ENCODE results near the gene MCTP2.
"Not testable (repeated sequence)": the region's sequence is repeated elsewhere in the genome, so short reads cannot be mapped to it uniquely, and the experiment has no call there.

Gene MCTP2

GRCh38 chr15:94470492-94470891 is 239.1 kb downstream of the MCTP2 start:
- DNase-seq = no peak

DNA sequence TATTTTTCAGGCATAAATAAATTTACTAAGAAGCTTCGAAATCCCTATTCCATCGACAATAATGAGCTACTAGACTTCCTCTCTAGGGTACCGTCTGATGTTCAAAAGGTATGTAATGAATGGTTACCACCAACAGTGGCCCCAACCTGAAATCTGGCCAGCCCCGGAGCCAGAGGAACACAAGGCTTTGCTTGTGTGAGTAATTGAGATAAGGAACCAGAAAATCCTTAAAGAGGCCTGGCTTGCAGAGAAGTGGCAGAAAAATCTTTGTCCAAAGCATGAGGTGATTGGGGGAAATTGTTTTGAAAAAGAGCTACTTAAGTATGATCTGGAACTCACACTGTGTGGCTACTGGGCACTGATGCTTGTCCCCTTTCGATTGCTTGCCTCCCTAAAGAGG is 245.3 kb downstream of the MCTP2 start:
- DNase-seq = no peak

DNA sequence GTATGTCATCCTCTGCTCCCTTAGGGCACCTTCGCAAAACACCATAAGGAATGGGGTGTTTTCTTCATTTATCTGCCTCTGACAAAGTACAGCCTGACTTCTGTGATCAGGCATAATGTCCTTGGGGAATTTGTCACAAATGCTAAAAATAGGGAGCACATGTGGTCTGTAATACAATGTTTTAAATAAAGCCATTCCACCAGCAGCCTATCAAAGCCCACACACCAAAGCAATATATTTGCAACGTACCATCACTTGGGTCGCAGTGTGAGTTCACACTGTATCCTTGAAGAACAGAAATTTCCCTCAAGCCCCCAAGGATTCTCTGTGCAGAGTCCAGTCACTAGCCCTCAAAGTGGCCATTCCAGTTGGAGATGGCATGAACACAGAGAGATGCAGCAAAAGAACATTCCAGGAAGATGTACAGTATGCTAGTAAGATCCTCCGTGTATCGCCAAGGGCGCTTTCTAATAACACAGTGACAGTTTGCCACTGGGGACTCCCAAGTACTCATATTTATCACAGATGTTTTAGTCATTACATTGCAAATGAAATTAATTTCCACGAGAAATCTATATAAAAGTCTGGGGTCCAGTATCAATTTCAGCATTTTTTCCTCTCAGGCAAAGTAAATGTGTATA is 246.7 kb downstream of the MCTP2 start:
- DNase-seq = no peak

GRCh38 chr15:94478763-94479162 is 247.4 kb downstream of the MCTP2 start:
- no peak for DNase-seq

GRCh38 chr15:94480289-94480834 is 249.0 kb downstream of the MCTP2 start:
- no peak for DNase-seq

- DNase-seq = no peak
Observed at GRCh38 chr15:94485148-94485719, 253.9 kb downstream of the MCTP2 start.

- no peak for DNase-seq
Observed at GRCh38 chr15:94487635-94488034, 256.3 kb downstream of the MCTP2 start.

- no peak for DNase-seq
Observed at GRCh38 chr15:94493176-94493575, 261.8 kb downstream of the MCTP2 start.

DNA sequence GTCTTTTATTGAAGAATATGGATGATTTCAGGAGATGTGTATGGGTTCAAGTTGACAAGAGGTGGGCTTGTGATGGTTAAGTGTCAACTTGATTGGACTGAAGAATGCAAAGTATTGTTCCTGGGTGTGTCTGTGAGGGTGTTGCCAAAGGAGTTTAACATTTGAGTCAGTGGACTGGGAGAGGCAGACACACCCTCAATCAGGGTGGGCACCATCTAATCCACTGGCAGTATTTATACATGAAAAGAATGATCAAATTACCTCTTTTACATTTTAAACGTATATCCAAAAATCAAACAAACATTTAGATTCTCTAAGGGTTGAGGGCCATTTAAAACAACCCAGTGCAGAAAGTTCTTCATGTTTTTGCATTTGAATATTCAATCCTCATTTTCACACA is 262.2 kb downstream of the MCTP2 start:
- DNase-seq = not testable (repeated sequence)

DNA sequence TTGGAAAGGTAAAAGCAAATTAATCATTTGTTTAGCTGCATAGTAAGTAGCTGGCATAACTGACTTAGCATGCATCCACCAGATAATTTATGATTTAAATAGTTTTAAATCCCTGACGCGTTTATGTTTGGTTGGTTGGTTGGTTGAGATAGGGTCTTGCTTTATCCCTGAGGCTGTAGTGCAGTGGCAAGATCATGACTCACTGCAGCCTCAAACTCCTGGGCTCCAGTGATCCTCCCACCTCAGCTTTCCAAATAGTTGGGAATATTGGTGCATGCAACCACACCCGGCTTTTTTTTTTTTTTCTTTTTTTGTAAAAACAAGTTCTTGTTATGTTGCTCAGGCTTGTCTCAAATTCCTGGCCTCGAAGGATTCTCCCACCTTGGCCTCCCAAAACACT is 263.4 kb downstream of the MCTP2 start:
- DNase-seq = no peak

- no peak for DNase-seq
Observed at GRCh38 chr15:94503293-94503692, 271.9 kb downstream of the MCTP2 start.

GRCh38 chr15:94509259-94509658 is 277.9 kb downstream of the MCTP2 start:
- DNase-seq = no peak

GRCh38 chr15:94522125-94522524 is 290.8 kb downstream of the MCTP2 start:
- no peak for DNase-seq

- no peak for DNase-seq
Observed at GRCh38 chr15:94523873-94524272, 292.5 kb downstream of the MCTP2 start.

DNA sequence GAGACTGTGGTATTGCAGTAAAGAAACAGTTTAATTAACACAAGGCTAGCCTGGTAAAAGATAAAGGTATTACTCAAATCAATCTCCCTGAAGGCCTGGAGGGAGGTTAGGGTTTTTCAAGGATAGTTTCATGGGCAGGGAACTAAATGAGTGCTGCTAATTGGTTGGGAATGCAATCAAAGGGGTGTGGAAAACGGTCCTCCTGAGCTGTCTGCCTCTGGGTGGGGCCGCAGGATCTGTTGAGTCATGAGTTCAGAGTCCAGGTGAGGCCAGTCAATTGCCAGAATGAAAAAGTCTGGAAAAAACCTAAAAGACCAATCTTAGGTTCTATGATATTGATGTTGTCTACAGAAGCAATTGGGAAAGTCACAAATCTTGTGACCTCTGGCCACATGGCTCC is 293.2 kb downstream of the MCTP2 start:
- no peak for DNase-seq

- no peak for DNase-seq
Observed at GRCh38 chr15:94526071-94526689, 294.8 kb downstream of the MCTP2 start.

DNA sequence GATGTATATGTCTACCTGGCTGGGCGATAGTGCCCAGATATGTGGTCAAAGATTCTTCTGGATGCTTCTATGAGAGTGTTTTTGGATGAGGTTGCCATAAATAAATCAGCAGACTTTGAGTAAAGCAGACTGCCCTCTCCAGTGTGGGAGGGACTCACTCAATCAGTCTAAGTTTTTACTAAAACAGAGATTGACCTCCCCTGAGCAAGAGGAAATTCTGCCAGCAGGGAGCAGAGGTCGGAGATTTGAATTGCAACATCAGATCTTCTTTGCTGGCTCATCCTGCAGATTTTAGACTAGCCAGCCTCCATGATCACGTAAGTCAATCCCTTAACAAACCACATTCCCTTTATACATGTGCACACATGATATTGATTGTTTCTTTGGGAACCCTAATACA is 300.9 kb downstream of the MCTP2 start:
- no peak for DNase-seq
